SK-N-SH (cell line): ENCODE measurements around the gene CCNY. TPM values are rescaled to one million over a fixed set of nuclear protein-coding genes. Genes with fewer than 3 reads are reported as not detected.

Source experiments
- CTCF ChIA-PET: fragments of 300-600, 350-600 bp; formaldehyde crosslinking; extraction: SDS; loops from one replicate; lab custom pipeline; 2021; lab: Yijun Ruan, JAX
- POLR2A ChIA-PET: fragments of 350-600 bp; sonication (Branson Sonifier 250); formaldehyde crosslinking; extraction: SDS; loops from one replicate; lab custom pipeline; 2020; ENCODE audit warnings: antibody characterized with exemption, inconsistent platforms; lab: Yijun Ruan, JAX
- DNase-seq: peaks from one replicate; pipeline ENCODE4 v3.0.0; 2012
- H2AFZ ChIP-seq: fragments of 200-600 bp; sonication (generic); 2 replicates; pipeline ENCODE4 v1.8.1; 2016; ENCODE audit warnings: antibody characterized with exemption, mild to moderate bottlenecking, low read depth
- H3F3A ChIP-seq: fragments of 200-600 bp; sonication (generic); replicated peaks from 2 replicates; pipeline ENCODE3; 2016; ENCODE audit warnings: antibody characterized with exemption, mild to moderate bottlenecking; ENCODE audit not compliant: insufficient read depth
- H3K27ac ChIP-seq, 2 experiments: fragments of 200-500 bp in 1 of 2; fragments of 200-600 bp in 1 of 2; sonication (Bioruptor generic) in 1 of 2; sonication (generic), shearing (Covaris generic) in 1 of 2; 2 replicates each; pipeline versions ENCODE4 v1.5.1 to v1.6.1; 2014 to 2016; ENCODE audit warnings: low read depth in 2 of 2, inconsistent platforms in 1 of 2, low read length in 1 of 2, mild to moderate bottlenecking in 1 of 2, mixed read lengths in 1 of 2
- H3K27me3 ChIP-seq: fragments of 200-600 bp; sonication (generic), shearing (Covaris generic); 2 replicates; pipeline ENCODE4 v1.6.1; 2016; ENCODE audit warnings: mixed run types; ENCODE audit not compliant: insufficient read depth
- H3K36me3 ChIP-seq, 2 experiments: fragments of 200-500 bp in 1 of 2; fragments of 200-600 bp in 1 of 2; sonication (Bioruptor generic) in 1 of 2; sonication (generic) in 1 of 2; replicated peaks in 1 of 2; 2 replicates each; pipeline versions ENCODE3 to v1.5.1; 2014 to 2016; ENCODE audit warnings: low read length in 1 of 2, mild to moderate bottlenecking in 1 of 2; ENCODE audit not compliant: insufficient read depth in 2 of 2, control insufficient read depth in 1 of 2
- H3K4me1 ChIP-seq, 2 experiments: fragments of 200-500 bp in 1 of 2; fragments of 200-600 bp in 1 of 2; sonication (Bioruptor generic) in 1 of 2; sonication (generic), shearing (Covaris generic) in 1 of 2; 2 replicates each; pipeline versions ENCODE4 v1.5.1 to v1.6.1; 2014 to 2016; ENCODE audit warnings: low read depth in 1 of 2, low read length in 1 of 2, mixed run types in 1 of 2; ENCODE audit not compliant: insufficient read depth in 2 of 2, control insufficient read depth in 1 of 2
- H3K4me2 ChIP-seq: fragments of 200-600 bp; sonication (generic), shearing (Covaris generic); 2 replicates; pipeline ENCODE4 v1.6.1; 2017; ENCODE audit warnings: mixed run types
- H3K4me3 ChIP-seq, 2 experiments: fragments of 200-500 bp in 1 of 2; fragments of 200-600 bp in 1 of 2; sonication (Bioruptor generic) in 1 of 2; sonication (generic), shearing (Covaris generic) in 1 of 2; 2 replicates each; pipeline versions ENCODE4 v1.5.1 to v1.8.1; 2014 to 2016; ENCODE audit warnings: low read depth in 2 of 2, inconsistent platforms in 1 of 2, low read length in 1 of 2, mild to moderate bottlenecking in 1 of 2, mixed read lengths in 1 of 2, moderate library complexity in 1 of 2
- H3K79me2 ChIP-seq: fragments of 200-600 bp; sonication (generic); 2 replicates; pipeline ENCODE4 v1.8.1; 2017; ENCODE audit warnings: mild to moderate bottlenecking; ENCODE audit not compliant: insufficient read depth
- H3K9ac ChIP-seq: fragments of 200-600 bp; sonication (generic); 2 replicates; pipeline ENCODE4 v1.6.1; 2017; ENCODE audit warnings: mixed run types
- H3K9me2 ChIP-seq: fragments of 200-600 bp; sonication (generic); 2 replicates; pipeline ENCODE4 v1.6.1; 2017; ENCODE audit warnings: mixed run types
- H3K9me3 ChIP-seq: fragments of 200-600 bp; sonication (generic); 2 replicates; pipeline ENCODE4 v1.6.1; 2017; ENCODE audit warnings: mixed run types, mild to moderate bottlenecking, moderate library complexity
- H4K20me1 ChIP-seq: fragments of 200-600 bp; sonication (generic); 2 replicates; pipeline ENCODE4 v1.6.1; 2017; ENCODE audit warnings: mild to moderate bottlenecking, mixed run types; ENCODE audit not compliant: insufficient read depth
- CHD2 ChIP-seq: fragments of 150-350 bp; IDR thresholded peaks from 2 replicates; pipeline ENCODE4 v1.6.1; 2018; ENCODE audit warnings: low read length; ENCODE audit not compliant: partially characterized antibody
- EP300 ChIP-seq, 2 experiments: IDR thresholded peaks; 2 replicates each; pipeline versions ENCODE4 v1.4.0 to v1.6.1; 2012; ENCODE audit warnings: borderline replicate concordance in 1 of 2, low read depth in 1 of 2, low read length in 1 of 2
- FOXJ3 ChIP-seq: sonication (generic); formaldehyde crosslinking; IDR thresholded peaks from 2 replicates; pipeline ENCODE4 v1.5.1; 2020; ENCODE audit warnings: mild to moderate bottlenecking, missing genetic modification reagents
- GABPA ChIP-seq: IDR thresholded peaks from 2 replicates; pipeline ENCODE4 v1.4.0; 2012; ENCODE audit warnings: low read depth, mild to moderate bottlenecking
- GATA2 ChIP-seq: sonication (generic); formaldehyde crosslinking; IDR thresholded peaks from 2 replicates; pipeline ENCODE4 v1.5.0; 2020; ENCODE audit warnings: mild to moderate bottlenecking, missing genetic modification reagents
- IRF3 ChIP-seq: fragments of 150-350 bp; IDR thresholded peaks from 2 replicates; pipeline ENCODE4 v1.6.1; 2016; ENCODE audit warnings: mild to moderate bottlenecking, low read depth, low read length
- MAX ChIP-seq: IDR thresholded peaks from 2 replicates; pipeline ENCODE4 v1.4.0; 2012; ENCODE audit warnings: low read depth
- MEF2A ChIP-seq: IDR thresholded peaks from 2 replicates; pipeline ENCODE4 v1.4.0; 2012; ENCODE audit warnings: low read depth, borderline replicate concordance
- MXI1 ChIP-seq: IDR thresholded peaks from 2 replicates; pipeline ENCODE4 v1.6.1; 2012; ENCODE audit warnings: mild to moderate bottlenecking, low read depth, low read length, improper control_type of control experiment
- NRF1 ChIP-seq: IDR thresholded peaks from 2 replicates; pipeline ENCODE4 v1.6.1; 2012; ENCODE audit warnings: low read depth, mild to moderate bottlenecking, low read length
- PBX3 ChIP-seq: IDR thresholded peaks from 2 replicates; pipeline ENCODE4; 2012
- POLR2AphosphoS5 ChIP-seq: IDR thresholded peaks from 2 replicates; pipeline ENCODE4 v1.6.1; 2012; ENCODE audit warnings: low read depth, low read length
- RFX5 ChIP-seq: IDR thresholded peaks from 2 replicates; pipeline ENCODE4 v1.6.1; 2012; ENCODE audit warnings: mild to moderate bottlenecking, improper control_type of control experiment, low read length
- RXRA ChIP-seq: IDR thresholded peaks from 2 replicates; pipeline ENCODE4 v1.4.0; 2012; ENCODE audit warnings: low read depth, mild to moderate bottlenecking, borderline replicate concordance
- SIN3A ChIP-seq: IDR thresholded peaks from 2 replicates; pipeline ENCODE4 v1.6.1; 2012; ENCODE audit warnings: low read depth, mild to moderate bottlenecking, low read length, moderate library complexity, borderline replicate concordance
- SMC3 ChIP-seq: IDR thresholded peaks from 2 replicates; pipeline ENCODE4 v1.6.1; 2012; ENCODE audit warnings: low read depth, low read length, improper control_type of control experiment
- TAF1 ChIP-seq: IDR thresholded peaks from 2 replicates; pipeline ENCODE4 v1.6.1; 2012; ENCODE audit warnings: low read depth, mild to moderate bottlenecking, low read length, moderate library complexity, borderline replicate concordance
- TCF12 ChIP-seq: IDR thresholded peaks from 2 replicates; pipeline ENCODE4 v1.4.0; 2012
- TEAD4 ChIP-seq: IDR thresholded peaks from 2 replicates; pipeline ENCODE4 v1.4.0; 2012; ENCODE audit warnings: mild to moderate bottlenecking, borderline replicate concordance; ENCODE audit not compliant: insufficient read depth
- USF2 ChIP-seq: fragments of 150-350 bp; IDR thresholded peaks from 2 replicates; pipeline ENCODE4 v1.6.1; 2017; ENCODE audit warnings: antibody characterized with exemption, low read length, low read depth, borderline replicate concordance
- YY1 ChIP-seq: IDR thresholded peaks from 2 replicates; pipeline ENCODE4 v1.4.0; 2012; ENCODE audit warnings: low read depth, mild to moderate bottlenecking
- WGBS: methylation state at CpG from one replicate; pipeline ENCODE4 v1.1.6; 2017; ENCODE audit warnings: low lambda C conversion rate; 5-methylcytosine and 5-hydroxymethylcytosine counted together
- polyA plus RNA-seq, 3 experiments: library from polyadenylated mRNA; depleted of rRNA; stranded (reverse); fragments of >200 nt; gene quantifications; 2 replicates each; pipeline ENCODE4 v1.2.3, GENCODE V29; 2012
- TF ChIP-seq, protein P1 (sequence below): fragments of 200-600 bp; sonication (generic); IDR thresholded peaks from 2 replicates; pipeline ENCODE4 v1.6.1; 2017; ENCODE audit warnings: antibody characterized with exemption, mild to moderate bottlenecking, moderate library complexity

CCNY gene
- polyA plus RNA-seq, 1 of the 3 experiments (the other 2 are of a cell fraction), result 29.4 TPM

DNA sequence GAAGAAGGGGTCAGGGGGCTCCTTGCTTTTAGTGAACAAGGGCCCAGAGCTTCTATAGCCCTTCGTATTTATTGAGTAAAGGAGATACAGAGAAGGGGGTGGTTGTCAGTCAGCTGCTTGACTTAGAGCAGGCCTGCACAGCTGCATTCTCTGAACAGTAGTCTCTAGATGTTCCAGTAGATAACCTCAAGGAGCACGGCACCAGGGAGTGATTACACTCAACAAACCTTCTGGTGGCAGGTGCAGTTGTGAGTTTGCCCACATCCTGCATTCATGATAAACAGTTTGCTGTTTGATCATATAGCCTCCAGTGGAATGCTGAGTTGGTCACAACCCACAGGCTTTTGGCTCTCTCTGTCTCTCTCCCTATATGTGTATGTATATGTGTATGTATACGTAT, 198.8 kb downstream of the CCNY start:
- Histone ChIP-seq H3K9ac (no peak overlapping the region), H3K9me2 (no peaks in the 10 kb centered on the region), H3K4me3 (no peak overlapping the region; a peak in 1 of 4 replicates), H4K20me1 (no peaks in the 10 kb centered on the region), H3K79me2 (no peaks in the 10 kb centered on the region), H3K27ac (no peak overlapping the region), H3K36me3 (peaks cover 32 to 43% of the 10 kb centered on the region in 2 experiments), H3K4me1 (peaks cover 0 to 3% of the 10 kb centered on the region in 2 experiments; a peak in 1 of 4 replicates), H3K27me3 (no peaks in the 10 kb centered on the region), H3K4me2 (no peak overlapping the region), H2AFZ (no peak overlapping the region), H3F3A (no peaks in the 10 kb centered on the region), H3K9me3 (no peaks in the 10 kb centered on the region)
- ChIA-PET CTCF (no interaction called here), POLR2A (no interaction called here)
- no peak for DNase-seq
- TF ChIP-seq YY1, result no peak
- TF ChIP-seq GABPA, result no peak
- no peak for TF ChIP-seq EP300 (IDR thresholded peaks at IDR 0.05; ENCODE audit: borderline replicate concordance in 1 of 2, low read depth in 1 of 2, low read length in 1 of 2)
- TF ChIP-seq, protein P1, sequence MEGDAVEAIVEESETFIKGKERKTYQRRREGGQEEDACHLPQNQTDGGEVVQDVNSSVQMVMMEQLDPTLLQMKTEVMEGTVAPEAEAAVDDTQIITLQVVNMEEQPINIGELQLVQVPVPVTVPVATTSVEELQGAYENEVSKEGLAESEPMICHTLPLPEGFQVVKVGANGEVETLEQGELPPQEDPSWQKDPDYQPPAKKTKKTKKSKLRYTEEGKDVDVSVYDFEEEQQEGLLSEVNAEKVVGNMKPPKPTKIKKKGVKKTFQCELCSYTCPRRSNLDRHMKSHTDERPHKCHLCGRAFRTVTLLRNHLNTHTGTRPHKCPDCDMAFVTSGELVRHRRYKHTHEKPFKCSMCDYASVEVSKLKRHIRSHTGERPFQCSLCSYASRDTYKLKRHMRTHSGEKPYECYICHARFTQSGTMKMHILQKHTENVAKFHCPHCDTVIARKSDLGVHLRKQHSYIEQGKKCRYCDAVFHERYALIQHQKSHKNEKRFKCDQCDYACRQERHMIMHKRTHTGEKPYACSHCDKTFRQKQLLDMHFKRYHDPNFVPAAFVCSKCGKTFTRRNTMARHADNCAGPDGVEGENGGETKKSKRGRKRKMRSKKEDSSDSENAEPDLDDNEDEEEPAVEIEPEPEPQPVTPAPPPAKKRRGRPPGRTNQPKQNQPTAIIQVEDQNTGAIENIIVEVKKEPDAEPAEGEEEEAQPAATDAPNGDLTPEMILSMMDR, result no peak
- no peak for TF ChIP-seq FOXJ3 (CRISPR knock-in tag)
- TF ChIP-seq IRF3, result no peak
- TF ChIP-seq CHD2, result no peak
- no peak for TF ChIP-seq MXI1
- no peak for TF ChIP-seq GATA2 (CRISPR knock-in tag)
- WGBS, result 90% methylated on average over 3 of the region's 3 CpGs

DNA sequence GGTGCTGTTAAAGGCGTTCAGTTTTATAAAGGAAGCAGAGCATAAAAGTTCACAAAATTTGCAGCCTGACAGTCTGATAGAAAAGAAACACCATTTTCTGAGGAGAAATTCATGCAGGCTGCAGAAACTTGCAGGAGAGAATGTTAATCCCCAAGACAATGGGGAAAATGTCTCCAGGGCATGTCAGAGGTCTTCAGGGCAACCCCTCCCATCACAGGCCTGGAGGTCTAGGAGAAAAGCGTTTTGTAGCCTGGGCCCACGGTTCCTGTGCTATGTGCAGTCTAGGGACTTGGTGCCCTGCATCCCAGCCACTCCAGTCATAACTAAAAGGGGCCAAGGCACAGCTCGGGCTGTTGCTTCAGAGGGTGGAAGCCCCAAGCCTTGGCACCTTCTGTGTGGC, 200.5 kb downstream of the CCNY start:
- H4K20me1 ChIP-seq, result no peaks in the 10 kb centered on the region
- DNase-seq, result no peak
- H3K4me3 ChIP-seq, result no peak overlapping the region
- H3F3A ChIP-seq, result no peaks in the 10 kb centered on the region
- no peaks in the 10 kb centered on the region for H3K27me3 ChIP-seq
- POLR2A ChIA-PET, result no interaction called here
- peaks cover 6% of the 10 kb centered on the region; the same call in 1 of the 2 replicates for H3K79me2 ChIP-seq
- H3K36me3 ChIP-seq, result peaks cover 22 to 46% of the 10 kb centered on the region in 2 experiments
- peaks cover 0 to 3% of the 10 kb centered on the region in 2 experiments; a peak in 1 of 4 replicates for H3K4me1 ChIP-seq
- H3K9me3 ChIP-seq, result no peaks in the 10 kb centered on the region
- no peak overlapping the region for H3K9ac ChIP-seq
- WGBS, result 97% methylated on average over 3 of the region's 4 CpGs
- CTCF ChIA-PET, result no interaction called here
- no peak overlapping the region for H3K27ac ChIP-seq
- no peak overlapping the region for H3K4me2 ChIP-seq
- H2AFZ ChIP-seq, result no peak overlapping the region
- H3K9me2 ChIP-seq, result no peaks in the 10 kb centered on the region
- no peak for TF ChIP-seq RXRA
- no peak for TF ChIP-seq TEAD4
- TF ChIP-seq USF2, result no peak
- TF ChIP-seq SMC3, result no peak
- TF ChIP-seq MXI1, result no peak
- no peak for TF ChIP-seq TCF12
- no peak for TF ChIP-seq PBX3
- TF ChIP-seq TAF1, result no peak
- no peak for TF ChIP-seq CHD2
- TF ChIP-seq POLR2AphosphoS5, result no peak
- TF ChIP-seq EP300 (IDR thresholded peaks at IDR 0.05; ENCODE audit: borderline replicate concordance in 1 of 2, low read depth in 1 of 2, low read length in 1 of 2), result no peak
- no peak for TF ChIP-seq NRF1
- TF ChIP-seq RFX5, result no peak
- TF ChIP-seq MAX, result no peak
- TF ChIP-seq SIN3A, result no peak
- TF ChIP-seq IRF3, result no peak
- TF ChIP-seq MEF2A, result no peak
